ENCODE results near the gene PUS3.

PUS3 gene

GRCh38 chr11:125940145-125940544 is 37.1 kb upstream of the PUS3 start:
- no peak for DNase-seq

- no peak for DNase-seq
Observed at GRCh38 chr11:125939081-125939521, 36.1 kb upstream of the PUS3 start.

- no peak for DNase-seq
Observed at GRCh38 chr11:125938418-125938817, 35.4 kb upstream of the PUS3 start.

- DNase-seq = no peak
Observed at GRCh38 chr11:125935618-125936199, 32.7 kb upstream of the PUS3 start.

GRCh38 chr11:125935056-125935455 is 32.0 kb upstream of the PUS3 start:
- no peak for DNase-seq

GRCh38 chr11:125934473-125934872 is 31.5 kb upstream of the PUS3 start:
- DNase-seq = no peak

GRCh38 chr11:125933030-125933813 is 30.2 kb upstream of the PUS3 start:
- DNase-seq = no peak

GRCh38 chr11:125932301-125932700 is 29.3 kb upstream of the PUS3 start:
- no peak for DNase-seq

- DNase-seq = no peak
Observed at GRCh38 chr11:125931668-125932067, 28.7 kb upstream of the PUS3 start.

GRCh38 chr11:125931116-125931515 is 28.1 kb upstream of the PUS3 start:
- DNase-seq = no peak

GRCh38 chr11:125930076-125930450 is 27.1 kb upstream of the PUS3 start:
- no peak for DNase-seq

- DNase-seq = no peak
Observed at GRCh38 chr11:125929445-125930075, 26.6 kb upstream of the PUS3 start.

- DNase-seq = no peak
Observed at GRCh38 chr11:125926682-125927081, 23.7 kb upstream of the PUS3 start.

GRCh38 chr11:125925804-125926203 is 22.8 kb upstream of the PUS3 start:
- no peak for DNase-seq

GRCh38 chr11:125925247-125925740 is 22.3 kb upstream of the PUS3 start:
- DNase-seq = no peak

GRCh38 chr11:125924384-125925007 is 21.5 kb upstream of the PUS3 start:
- DNase-seq = no peak

- DNase-seq = no peak
Observed at GRCh38 chr11:125923633-125924032, 20.6 kb upstream of the PUS3 start.

GRCh38 chr11:125923012-125923579 is 20.1 kb upstream of the PUS3 start:
- DNase-seq = peak; percentile 46

- no peak for DNase-seq
Observed at GRCh38 chr11:125922156-125922555, 19.1 kb upstream of the PUS3 start.

- DNase-seq = no peak
Observed at GRCh38 chr11:125921042-125921441, 18.0 kb upstream of the PUS3 start.

- no peak for DNase-seq
Observed at GRCh38 chr11:125918140-125918840, 15.3 kb upstream of the PUS3 start.

- DNase-seq = no peak
Observed at GRCh38 chr11:125916683-125917347, 13.8 kb upstream of the PUS3 start.

All from activated naive CD4-positive, alpha-beta T cell treated with anti-CD3 and anti-CD28 coated beads, Interleukin-2, amount 50 U/mL, for 16 hours (primary cell).